A549 (cell line): Measurements from ENCODE around the gene MEGF10. TPM values are rescaled to one million over a fixed set of nuclear protein-coding genes. Genes with fewer than 3 reads are reported as not detected.

Experiments
- ATAC-seq, 2 experiments: fragments of 200-7000 bp in 1 of 2; fragments of >200 bp in 1 of 2; cut with Nextera tagmentation in 1 of 2; cut with Tn5 transposase in 1 of 2; 3 replicates each; pipeline versions ENCODE4 v1.8.0 to v1.9.1; 2018 to 2020; ENCODE audit warnings: mild to moderate bottlenecking in 1 of 2, moderate library complexity in 1 of 2
- CTCF ChIA-PET: fragments of 300-600 bp; sonication (Branson Sonifier 250); formaldehyde crosslinking; extraction: SDS; loops from one replicate; lab custom pipeline; 2021; ENCODE audit warnings: antibody characterized with exemption, inconsistent platforms; lab: Yijun Ruan, JAX
- POLR2A ChIA-PET: fragments of 350-600 bp; formaldehyde crosslinking; extraction: SDS; loops from one replicate; lab custom pipeline; 2021; ENCODE audit warnings: antibody characterized with exemption, inconsistent platforms; lab: Yijun Ruan, JAX
- DNase-seq, 2 experiments: peaks; one replicate each; pipeline versions ENCODE4 v3.0.0 to v3.0.0-alpha.2; 2011 to 2016; ENCODE audit warnings: low read depth in 1 of 2, low spot score in 1 of 2
- FAIRE-seq: peaks from 2 replicates; lab custom pipeline; 2011; peaks lifted over from hg19 to GRCh38; lab: Jason Lieb, UNC
- H3K27ac ChIP-seq, 2 experiments: fragments of >200 bp; sonication (Bioruptor Twin); formaldehyde crosslinking; 3 replicates each; pipeline ENCODE4 v1.5.1; 2016 to 2017
- H3K4me1 ChIP-seq: fragments of >200 bp; sonication (Bioruptor Twin); formaldehyde crosslinking; 3 replicates; pipeline ENCODE4 v1.6.1; 2016
- H3K4me2 ChIP-seq: fragments of >200 bp; sonication (Bioruptor Twin); formaldehyde crosslinking; 3 replicates; pipeline ENCODE4 v1.6.1; 2016
- H3K4me3 ChIP-seq: fragments of >200 bp; sonication (Bioruptor Twin); formaldehyde crosslinking; 3 replicates; pipeline ENCODE4 v1.5.1; 2016
- H3K9me3 ChIP-seq: fragments of >200 bp; sonication (Bioruptor Twin); formaldehyde crosslinking; 3 replicates; pipeline ENCODE4 v1.6.1; 2016
- CBX2 ChIP-seq: fragments of 200-600 bp; sonication (generic); IDR thresholded peaks from 2 replicates; pipeline ENCODE4 v1.6.1; 2016; ENCODE audit warnings: low read depth, mild to moderate bottlenecking, borderline replicate concordance
- CBX8 ChIP-seq: fragments of 200-600 bp; sonication (generic); IDR thresholded peaks from 2 replicates; pipeline ENCODE4 v1.6.1; 2016
- CHD4 ChIP-seq: fragments of 200-600 bp; sonication (generic); IDR thresholded peaks from 2 replicates; pipeline ENCODE4 v1.6.1; 2016; ENCODE audit warnings: antibody characterized with exemption, mild to moderate bottlenecking, borderline replicate concordance
- FOSB ChIP-seq: fragments of 250-450 bp; sonication (Bioruptor Pico); IDR thresholded peaks from 2 replicates; pipeline ENCODE4 v1.5.0; 2020; ENCODE audit warnings: mild to moderate bottlenecking, moderate library complexity
- FOSL2 ChIP-seq, 2 experiments: fragments of 450-650 bp in 1 of 2; fragments of >200 bp in 1 of 2; sonication (Bioruptor Twin) in 1 of 2; formaldehyde crosslinking; IDR thresholded peaks; 2 replicates each; pipeline versions ENCODE4 v1.5.0 to v1.6.1; 2016 to 2020; ENCODE audit warnings: mild to moderate bottlenecking in 1 of 2, moderate library complexity in 1 of 2
- FOXS1 ChIP-seq: fragments of 250-450 bp; sonication (Bioruptor Pico); IDR thresholded peaks from 2 replicates; pipeline ENCODE4 v1.5.0; 2020; ENCODE audit warnings: mild to moderate bottlenecking, moderate library complexity
- GATA3 ChIP-seq: IDR thresholded peaks from 2 replicates; pipeline ENCODE4 v1.6.1; 2012; ENCODE audit warnings: borderline replicate concordance
- HOXB5 ChIP-seq: fragments of 250-450 bp; sonication (Bioruptor Pico); IDR thresholded peaks from 2 replicates; pipeline ENCODE4 v1.5.0; 2020; ENCODE audit warnings: mild to moderate bottlenecking, moderate library complexity
- JUNB ChIP-seq: fragments of >200 bp; sonication (Bioruptor Twin); formaldehyde crosslinking; IDR thresholded peaks from 2 replicates; pipeline ENCODE4 v1.6.1; 2016
- MAZ ChIP-seq: fragments of 150-350 bp; IDR thresholded peaks from 2 replicates; pipeline ENCODE4 v1.6.1; 2014; ENCODE audit warnings: antibody characterized with exemption, low read depth, low read length, borderline replicate concordance
- MYC ChIP-seq: IDR thresholded peaks from 2 replicates; pipeline ENCODE4 v1.6.1; 2012; ENCODE audit warnings: mild to moderate bottlenecking, inconsistent platforms, low read length, improper control_type of control experiment, borderline replicate concordance
- NFE2L2 ChIP-seq: fragments of 150-350 bp; conservative IDR thresholded peaks from 2 replicates; pipeline ENCODE4 v1.6.1; 2014; ENCODE audit warnings: low read length
- RAD21 ChIP-seq, 2 experiments: fragments of >200 bp in 1 of 2; sonication (Bioruptor Twin) in 1 of 2; formaldehyde crosslinking in 1 of 2; IDR thresholded peaks in 1 of 2; conservative IDR thresholded peaks in 1 of 2; 2 replicates in 1 of 2; 3 replicates in 1 of 2; pipeline ENCODE4 v1.6.1; 2012 to 2018; ENCODE audit warnings: inconsistent platforms in 1 of 2
- RARB ChIP-seq: fragments of 250-450 bp; sonication (Bioruptor Pico); IDR thresholded peaks from 2 replicates; pipeline ENCODE4 v1.8.0; 2021; ENCODE audit warnings: mild to moderate bottlenecking, moderate library complexity
- SMC3 ChIP-seq: fragments of >200 bp; sonication (Bioruptor Twin); formaldehyde crosslinking; IDR thresholded peaks from 3 replicates; pipeline ENCODE4 v1.6.1; 2018; ENCODE audit warnings: inconsistent platforms
- SREBF2 ChIP-seq: fragments of 450-650 bp; IDR thresholded peaks from 2 replicates; pipeline ENCODE4 v1.6.1; 2014; ENCODE audit warnings: mild to moderate bottlenecking, moderate library complexity
- TP53 ChIP-seq: fragments of 250-450 bp; sonication (Bioruptor Pico); IDR thresholded peaks from 2 replicates; pipeline ENCODE4 v1.5.0; 2021; ENCODE audit warnings: mild to moderate bottlenecking, moderate library complexity
- ZNF302 ChIP-seq: fragments of 250-450 bp; sonication (Bioruptor Pico); IDR thresholded peaks from 2 replicates; pipeline ENCODE4 v1.9.0; 2021; ENCODE audit warnings: inconsistent platforms, mild to moderate bottlenecking, moderate library complexity
- WGBS: methylation state at CpG from one replicate; pipeline ENCODE4 v1.1.6; 2017; ENCODE audit errors: missing lambda C conversion rate; 5-methylcytosine and 5-hydroxymethylcytosine counted together
- polyA plus RNA-seq, 4 experiments: library from polyadenylated mRNA; depleted of rRNA in 3 of 4; stranded (reverse); fragments of >200 nt; fragmentation: RNase III in 1 of 4; extraction: RNeasy Plus Mini Kit Qiagen cat#74134 plus additional on column Dnase treatment in 1 of 4; gene quantifications; 2 replicates in 3 of 4; 3 replicates in 1 of 4; pipeline ENCODE4 v1.2.3, GENCODE V29; 2011 to 2017
- TF ChIP-seq, protein P1 (sequence below): fragments of 250-450 bp; sonication (Bioruptor Pico); IDR thresholded peaks from 2 replicates; pipeline ENCODE4 v1.5.0; 2020; ENCODE audit warnings: low read depth, mild to moderate bottlenecking, moderate library complexity
- TF ChIP-seq, protein P2 (sequence below): fragments of 450-650 bp; IDR thresholded peaks from 2 replicates; pipeline ENCODE4 v1.6.1; 2014; ENCODE audit warnings: antibody characterized with exemption
- TF ChIP-seq, protein P3 (sequence below): IDR thresholded peaks from 2 replicates; pipeline ENCODE4 v1.6.1; 2012; ENCODE audit warnings: low read depth, borderline replicate concordance
- TF ChIP-seq, protein P4 (sequence below): IDR thresholded peaks from 2 replicates; pipeline ENCODE4 v1.6.1; 2012
- TF ChIP-seq, protein P5 (sequence below): fragments of >200 bp; sonication (Bioruptor Twin); formaldehyde crosslinking; IDR thresholded peaks from 3 replicates; pipeline ENCODE4 v1.5.1; 2016

Gene MEGF10
- polyA plus RNA-seq, 2 of the 4 experiments (the other 2 are of a cell fraction): 0.01 TPM; not detected in 1

DNA sequence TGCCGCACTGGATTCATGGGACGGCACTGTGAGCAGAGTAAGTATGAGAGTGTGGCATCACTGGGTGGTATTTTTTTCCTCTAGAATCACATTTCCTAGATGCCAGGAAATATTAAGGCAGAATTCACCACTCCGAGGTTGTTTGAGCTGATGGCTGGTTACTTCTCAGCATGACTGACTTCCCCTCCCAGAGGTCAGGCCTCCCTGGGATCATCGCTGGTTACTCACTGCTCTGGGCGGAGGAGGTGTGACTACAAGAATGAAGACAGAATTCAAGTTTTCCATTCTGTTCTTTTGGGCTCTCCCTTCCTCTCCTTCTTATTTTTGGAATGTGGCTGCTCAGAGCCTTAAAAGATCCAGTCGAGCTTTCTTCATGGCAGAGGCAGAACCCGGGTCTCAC lies 150.2 kb downstream of the MEGF10 start:
- ATAC-seq: no peak
- H3K27ac ChIP-seq: no peak overlapping the region
- CTCF ChIA-PET: interaction anchor here (0.6 kb wide), 1 partner anchor 52 kb away, joined by 4 read pairs; no protein-coding TSS in a partner anchor
- DNase-seq: no peak
- POLR2A ChIA-PET: no interaction called here
- FAIRE-seq: no peak
- H3K4me3 ChIP-seq: no peak overlapping the region
- no peak overlapping the region for H3K4me2 ChIP-seq
- H3K9me3 ChIP-seq: no peaks in the 10 kb centered on the region
- 41% methylated on average over 7 of the region's 7 CpGs for WGBS
- TF ChIP-seq, protein P1, sequence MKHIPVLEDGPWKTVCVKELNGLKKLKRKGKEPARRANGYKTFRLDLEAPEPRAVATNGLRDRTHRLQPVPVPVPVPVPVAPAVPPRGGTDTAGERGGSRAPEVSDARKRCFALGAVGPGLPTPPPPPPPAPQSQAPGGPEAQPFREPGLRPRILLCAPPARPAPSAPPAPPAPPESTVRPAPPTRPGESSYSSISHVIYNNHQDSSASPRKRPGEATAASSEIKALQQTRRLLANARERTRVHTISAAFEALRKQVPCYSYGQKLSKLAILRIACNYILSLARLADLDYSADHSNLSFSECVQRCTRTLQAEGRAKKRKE (CRISPR knock-in tag): no peak
- TF ChIP-seq GATA3 (no peak), HOXB5 (CRISPR knock-in tag) (no peak), FOSB (no peak), SREBF2 (no peak), CHD4 (no peak), FOSL2 (IDR thresholded peaks at IDR 0.05) (no peak), FOSL2 (CRISPR knock-in tag; IDR thresholded peaks at IDR 0.05) (no peak), SMC3 (no peak), CBX8 (no peak), RARB (CRISPR knock-in tag) (no peak), JUNB (no peak), RAD21 (conservative IDR thresholded peaks at IDR 0.05 in 1 of 2, IDR thresholded peaks at IDR 0.05 in 1 of 2) (no peak), NFE2L2 (no peak), MAZ (no peak), FOXS1 (CRISPR knock-in tag) (no peak)
- TF ChIP-seq, protein P2, sequence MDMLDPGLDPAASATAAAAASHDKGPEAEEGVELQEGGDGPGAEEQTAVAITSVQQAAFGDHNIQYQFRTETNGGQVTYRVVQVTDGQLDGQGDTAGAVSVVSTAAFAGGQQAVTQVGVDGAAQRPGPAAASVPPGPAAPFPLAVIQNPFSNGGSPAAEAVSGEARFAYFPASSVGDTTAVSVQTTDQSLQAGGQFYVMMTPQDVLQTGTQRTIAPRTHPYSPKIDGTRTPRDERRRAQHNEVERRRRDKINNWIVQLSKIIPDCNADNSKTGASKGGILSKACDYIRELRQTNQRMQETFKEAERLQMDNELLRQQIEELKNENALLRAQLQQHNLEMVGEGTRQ: no peak
- TF ChIP-seq, protein P3, sequence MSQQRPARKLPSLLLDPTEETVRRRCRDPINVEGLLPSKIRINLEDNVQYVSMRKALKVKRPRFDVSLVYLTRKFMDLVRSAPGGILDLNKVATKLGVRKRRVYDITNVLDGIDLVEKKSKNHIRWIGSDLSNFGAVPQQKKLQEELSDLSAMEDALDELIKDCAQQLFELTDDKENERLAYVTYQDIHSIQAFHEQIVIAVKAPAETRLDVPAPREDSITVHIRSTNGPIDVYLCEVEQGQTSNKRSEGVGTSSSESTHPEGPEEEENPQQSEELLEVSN: no peak
- TF ChIP-seq, protein P4, sequence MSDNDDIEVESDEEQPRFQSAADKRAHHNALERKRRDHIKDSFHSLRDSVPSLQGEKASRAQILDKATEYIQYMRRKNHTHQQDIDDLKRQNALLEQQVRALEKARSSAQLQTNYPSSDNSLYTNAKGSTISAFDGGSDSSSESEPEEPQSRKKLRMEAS: no peak
- no peaks in the 10 kb centered on the region for H3K4me1 ChIP-seq

DNA sequence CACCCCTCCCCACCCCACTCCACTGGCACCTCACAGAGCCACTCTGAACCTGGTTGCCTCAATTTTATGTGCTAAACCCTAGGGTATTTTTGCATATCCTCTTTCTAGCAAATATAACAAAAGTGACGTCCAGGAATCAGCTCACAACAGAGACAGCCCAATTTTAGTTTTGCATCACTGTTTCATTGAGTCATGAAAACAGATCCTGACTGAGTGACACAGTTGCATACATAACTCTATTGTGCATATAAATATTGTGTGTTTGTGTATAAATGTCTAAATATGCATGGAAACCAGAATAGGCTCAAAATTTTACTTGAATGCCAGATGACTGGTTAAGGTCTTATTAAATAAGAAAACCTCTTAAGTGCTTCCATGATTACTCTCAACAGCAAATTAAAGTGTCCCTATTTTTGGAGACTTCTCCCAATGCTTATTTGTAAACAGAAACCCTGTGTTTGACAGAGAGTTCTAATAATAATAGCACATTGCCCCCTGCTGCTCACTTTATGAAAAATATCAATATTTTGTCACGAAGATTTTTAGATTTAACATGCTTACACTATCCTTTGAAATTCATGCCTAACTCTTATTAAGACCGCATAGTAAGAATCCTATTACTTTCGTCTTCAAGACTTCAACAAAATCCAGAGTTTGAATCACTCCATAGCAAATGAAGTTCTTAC lies 151.3 kb downstream of the MEGF10 start:
- no peak overlapping the region for H3K4me2 ChIP-seq
- FAIRE-seq: no peak
- no peak for TF ChIP-seq ZNF302
- TF ChIP-seq RAD21 (conservative IDR thresholded peaks at IDR 0.05 in 1 of 2, IDR thresholded peaks at IDR 0.05 in 1 of 2): peak; percentile 53 to 61
- TF ChIP-seq SMC3: peak; percentile 45; the same call in 2 of the 3 replicates
- TF ChIP-seq MYC: no peak
- TF ChIP-seq CBX2: no peak
- TF ChIP-seq, protein P4: no peak
- TF ChIP-seq TP53 (CRISPR knock-in tag): no peak
- TF ChIP-seq, protein P5, sequence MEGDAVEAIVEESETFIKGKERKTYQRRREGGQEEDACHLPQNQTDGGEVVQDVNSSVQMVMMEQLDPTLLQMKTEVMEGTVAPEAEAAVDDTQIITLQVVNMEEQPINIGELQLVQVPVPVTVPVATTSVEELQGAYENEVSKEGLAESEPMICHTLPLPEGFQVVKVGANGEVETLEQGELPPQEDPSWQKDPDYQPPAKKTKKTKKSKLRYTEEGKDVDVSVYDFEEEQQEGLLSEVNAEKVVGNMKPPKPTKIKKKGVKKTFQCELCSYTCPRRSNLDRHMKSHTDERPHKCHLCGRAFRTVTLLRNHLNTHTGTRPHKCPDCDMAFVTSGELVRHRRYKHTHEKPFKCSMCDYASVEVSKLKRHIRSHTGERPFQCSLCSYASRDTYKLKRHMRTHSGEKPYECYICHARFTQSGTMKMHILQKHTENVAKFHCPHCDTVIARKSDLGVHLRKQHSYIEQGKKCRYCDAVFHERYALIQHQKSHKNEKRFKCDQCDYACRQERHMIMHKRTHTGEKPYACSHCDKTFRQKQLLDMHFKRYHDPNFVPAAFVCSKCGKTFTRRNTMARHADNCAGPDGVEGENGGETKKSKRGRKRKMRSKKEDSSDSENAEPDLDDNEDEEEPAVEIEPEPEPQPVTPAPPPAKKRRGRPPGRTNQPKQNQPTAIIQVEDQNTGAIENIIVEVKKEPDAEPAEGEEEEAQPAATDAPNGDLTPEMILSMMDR: peak; percentile 49
- TF ChIP-seq, all 56 proteins: peak for 3
- H3K4me3 ChIP-seq: no peak overlapping the region
- no peak for ATAC-seq
- H3K9me3 ChIP-seq: no peaks in the 10 kb centered on the region
- ChIA-PET POLR2A (no interaction called here), CTCF (interaction anchor here (0.6 to 0.7 kb wide), 2 partner anchors 265 to 605 kb away, joined by 3 read pairs; no protein-coding TSS in a partner anchor)
- 31% methylated on average over 4 of the region's 4 CpGs for WGBS
- no peak overlapping the region for H3K27ac ChIP-seq
- H3K4me1 ChIP-seq: no peaks in the 10 kb centered on the region
- peak; percentile 13 to 14 for DNase-seq
